DMS114 treated with DMSO at 0.1 percent for 48 hours (cell line): ENCODE data around the gene PGAP6.
"Not testable (repeated sequence)": the region's sequence is repeated elsewhere in the genome, so short reads cannot be mapped to it uniquely, and the experiment has no call there.

ENCODE experiments used
- DNase-seq: peaks from one replicate; lab custom pipeline; 2025; ENCODE audit not compliant: unreplicated experiment; lab: John Stamatoyannopoulos, UW

The PGAP6 gene

GRCh38 chr16:379961-380761, 1.6 kb downstream of the PGAP6 start:
- DNase-seq, result no peak

- no peak for DNase-seq
Observed at GRCh38 chr16:379183-379960, 2.4 kb downstream of the PGAP6 start.

- no peak for DNase-seq
Observed at GRCh38 chr16:378821-379182, 3.0 kb downstream of the PGAP6 start.

- DNase-seq, result not testable (repeated sequence)
Observed at GRCh38 chr16:378113-378820, 3.5 kb downstream of the PGAP6 start.

GRCh38 chr16:377419-377951, 4.3 kb downstream of the PGAP6 start:
- DNase-seq, result no peak

GRCh38 chr16:376817-377418, 4.9 kb downstream of the PGAP6 start:
- no peak for DNase-seq

GRCh38 chr16:375927-376816, 5.6 kb downstream of the PGAP6 start:
- no peak for DNase-seq

- DNase-seq, result no peak
Observed at GRCh38 chr16:375212-375611, 6.6 kb downstream of the PGAP6 start.

GRCh38 chr16:374616-374926, 7.2 kb downstream of the PGAP6 start:
- no peak for DNase-seq

GRCh38 chr16:373848-374615, 7.7 kb downstream of the PGAP6 start:
- no peak for DNase-seq

- DNase-seq, result no peak
Observed at GRCh38 chr16:373020-373598, 8.7 kb downstream of the PGAP6 start.

GRCh38 chr16:372302-372983, 9.3 kb downstream of the PGAP6 start:
- no peak for DNase-seq

- no peak for DNase-seq
Observed at GRCh38 chr16:371515-372301, 10.1 kb downstream of the PGAP6 start.

GRCh38 chr16:370979-371514, 10.7 kb downstream of the PGAP6 start:
- DNase-seq, result no peak

GRCh38 chr16:370443-370842, 11.3 kb downstream of the PGAP6 start, which contains the start of gene MRPL28:
Gene MRPL28 (minus strand): TSS chr16:370538. CDS start chr16:370218, 320 bp downstream.
- DNase-seq, result peak; percentile 90

GRCh38 chr16:369866-370436, 11.8 kb downstream of the PGAP6 start:
- DNase-seq, result no peak

- DNase-seq, result no peak
Observed at GRCh38 chr16:369275-369865, 12.4 kb downstream of the PGAP6 start.
